Neural progenitor cell (in vitro differentiated cells): Measurements from ENCODE around the gene EPHB4.

Experiments
- CTCF ChIP-seq: fragments of 200-600 bp; sonication (generic); IDR thresholded peaks from 2 replicates; pipeline ENCODE4 v1.5.1; 2017; ENCODE audit warnings: antibody characterized with exemption, mild to moderate bottlenecking
- EZH2 ChIP-seq: fragments of 200-600 bp; sonication (generic); IDR thresholded peaks from 2 replicates; pipeline ENCODE4 v1.6.1; 2017; ENCODE audit warnings: antibody characterized with exemption, mild to moderate bottlenecking, moderate library complexity
- EZH2phosphoT487 ChIP-seq: fragments of 200-600 bp; sonication (generic); IDR thresholded peaks from 2 replicates; pipeline ENCODE4 v1.6.1; 2017; ENCODE audit warnings: antibody characterized with exemption

- no peak for TF ChIP-seq CTCF
- no peak for TF ChIP-seq EZH2
- TF ChIP-seq EZH2phosphoT487, result no peak
Observed at GRCh38 chr7:100825215-100825671, 2.1 kb downstream of the EPHB4 start.
